H1 (cell line): ENCODE measurements around the gene SGK2. TPM values are rescaled to one million over a fixed set of nuclear protein-coding genes. Genes with fewer than 3 reads are reported as not detected.

Source experiments
- CBX8 ChIP-seq: fragments of 300-800, 300-1000 bp; sonication (generic); IDR thresholded peaks from 2 replicates; pipeline ENCODE4 v1.7.1; 2016; ENCODE audit warnings: low read depth, low read length, borderline replicate concordance
- CREB1 ChIP-seq: IDR thresholded peaks from 2 replicates; pipeline ENCODE4 v1.6.1; 2012; ENCODE audit warnings: inconsistent platforms
- GABPA ChIP-seq: IDR thresholded peaks from 2 replicates; pipeline ENCODE4 v1.6.1; 2011; ENCODE audit warnings: mild to moderate bottlenecking, low read length, moderate library complexity, borderline replicate concordance; ENCODE audit not compliant: insufficient read depth
- RFX5 ChIP-seq: IDR thresholded peaks from 2 replicates; pipeline ENCODE4 v1.6.1; 2011; ENCODE audit warnings: low read depth, low read length, improper control_type of control experiment, borderline replicate concordance
- TAF7 ChIP-seq: optimal IDR thresholded peaks from 2 replicates; pipeline ENCODE3; 2011; ENCODE audit warnings: low read depth, mild to moderate bottlenecking, inconsistent platforms, low read length, moderate library complexity, borderline replicate concordance
- USF2 ChIP-seq: IDR thresholded peaks from 2 replicates; pipeline ENCODE4 v1.6.1; 2011; ENCODE audit warnings: low read length, improper control_type of control experiment
- ZNF274 ChIP-seq: IDR thresholded peaks from 2 replicates; pipeline ENCODE4 v1.7.0; 2012; ENCODE audit warnings: low read length, borderline replicate concordance; ENCODE audit errors: extremely low read depth
- polyA plus RNA-seq, 7 experiments: library from polyadenylated mRNA; depleted of rRNA in 3 of 7; stranded (reverse) in 5 of 7; unstranded in 2 of 7; fragments of >200 nt in 5 of 7; fragments of 200-250 nt in 2 of 7; gene quantifications; 1 replicate in 5 of 7; 2 replicates in 1 of 7; 4 replicates in 1 of 7; pipeline versions ENCODE4 v1.2.1 to v1.2.3, GENCODE V29; 2011 to 2013; ENCODE audit warnings: missing spikeins in 2 of 7, mixed read lengths in 2 of 7
- total RNA-seq: library from RNA; stranded (reverse); fragmentation: NEBNext Ultra II Directional; extraction: Animal tissue kit (Norgen Biotek cat#: 25700); gene quantifications from 2 replicates; pipeline ENCODE4 v1.2.1, GENCODE V29; 2021
- TF ChIP-seq, protein P1 (sequence below): fragments of 300-600 bp; sonication (generic); IDR thresholded peaks from 2 replicates; pipeline ENCODE4 v1.7.1; 2012; ENCODE audit warnings: low read length, moderate library complexity, mild to moderate bottlenecking, inconsistent platforms; ENCODE audit not compliant: insufficient replicate concordance

SGK2 gene
- total and polyA plus RNA-seq, 2 of the 8 experiments (the other 6 are each of a cell fraction or from before 2014, with no cell fraction given): 0.21 TPM; not detected in 1

DNA sequence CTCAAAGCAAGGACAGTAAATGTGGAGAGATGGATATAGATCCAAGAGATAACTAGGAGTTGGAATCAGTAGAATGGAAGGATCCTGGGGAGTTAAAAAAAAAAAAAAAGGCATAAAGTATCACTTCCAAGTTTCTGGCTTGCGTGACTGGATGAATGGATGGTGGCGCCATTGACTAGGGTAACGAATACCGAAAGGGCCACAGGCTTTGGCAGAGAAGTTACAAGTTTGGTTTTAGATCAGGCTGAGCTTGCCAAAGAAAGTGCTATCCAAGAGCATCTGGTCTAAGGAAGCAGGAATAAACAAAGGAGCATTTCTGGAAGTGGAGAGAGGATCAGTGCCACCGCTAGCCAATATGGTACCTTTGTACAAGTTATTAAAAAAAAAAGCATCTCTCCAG lies 33.8 kb upstream of the SGK2 start (continued):
- TF ChIP-seq, protein P1, sequence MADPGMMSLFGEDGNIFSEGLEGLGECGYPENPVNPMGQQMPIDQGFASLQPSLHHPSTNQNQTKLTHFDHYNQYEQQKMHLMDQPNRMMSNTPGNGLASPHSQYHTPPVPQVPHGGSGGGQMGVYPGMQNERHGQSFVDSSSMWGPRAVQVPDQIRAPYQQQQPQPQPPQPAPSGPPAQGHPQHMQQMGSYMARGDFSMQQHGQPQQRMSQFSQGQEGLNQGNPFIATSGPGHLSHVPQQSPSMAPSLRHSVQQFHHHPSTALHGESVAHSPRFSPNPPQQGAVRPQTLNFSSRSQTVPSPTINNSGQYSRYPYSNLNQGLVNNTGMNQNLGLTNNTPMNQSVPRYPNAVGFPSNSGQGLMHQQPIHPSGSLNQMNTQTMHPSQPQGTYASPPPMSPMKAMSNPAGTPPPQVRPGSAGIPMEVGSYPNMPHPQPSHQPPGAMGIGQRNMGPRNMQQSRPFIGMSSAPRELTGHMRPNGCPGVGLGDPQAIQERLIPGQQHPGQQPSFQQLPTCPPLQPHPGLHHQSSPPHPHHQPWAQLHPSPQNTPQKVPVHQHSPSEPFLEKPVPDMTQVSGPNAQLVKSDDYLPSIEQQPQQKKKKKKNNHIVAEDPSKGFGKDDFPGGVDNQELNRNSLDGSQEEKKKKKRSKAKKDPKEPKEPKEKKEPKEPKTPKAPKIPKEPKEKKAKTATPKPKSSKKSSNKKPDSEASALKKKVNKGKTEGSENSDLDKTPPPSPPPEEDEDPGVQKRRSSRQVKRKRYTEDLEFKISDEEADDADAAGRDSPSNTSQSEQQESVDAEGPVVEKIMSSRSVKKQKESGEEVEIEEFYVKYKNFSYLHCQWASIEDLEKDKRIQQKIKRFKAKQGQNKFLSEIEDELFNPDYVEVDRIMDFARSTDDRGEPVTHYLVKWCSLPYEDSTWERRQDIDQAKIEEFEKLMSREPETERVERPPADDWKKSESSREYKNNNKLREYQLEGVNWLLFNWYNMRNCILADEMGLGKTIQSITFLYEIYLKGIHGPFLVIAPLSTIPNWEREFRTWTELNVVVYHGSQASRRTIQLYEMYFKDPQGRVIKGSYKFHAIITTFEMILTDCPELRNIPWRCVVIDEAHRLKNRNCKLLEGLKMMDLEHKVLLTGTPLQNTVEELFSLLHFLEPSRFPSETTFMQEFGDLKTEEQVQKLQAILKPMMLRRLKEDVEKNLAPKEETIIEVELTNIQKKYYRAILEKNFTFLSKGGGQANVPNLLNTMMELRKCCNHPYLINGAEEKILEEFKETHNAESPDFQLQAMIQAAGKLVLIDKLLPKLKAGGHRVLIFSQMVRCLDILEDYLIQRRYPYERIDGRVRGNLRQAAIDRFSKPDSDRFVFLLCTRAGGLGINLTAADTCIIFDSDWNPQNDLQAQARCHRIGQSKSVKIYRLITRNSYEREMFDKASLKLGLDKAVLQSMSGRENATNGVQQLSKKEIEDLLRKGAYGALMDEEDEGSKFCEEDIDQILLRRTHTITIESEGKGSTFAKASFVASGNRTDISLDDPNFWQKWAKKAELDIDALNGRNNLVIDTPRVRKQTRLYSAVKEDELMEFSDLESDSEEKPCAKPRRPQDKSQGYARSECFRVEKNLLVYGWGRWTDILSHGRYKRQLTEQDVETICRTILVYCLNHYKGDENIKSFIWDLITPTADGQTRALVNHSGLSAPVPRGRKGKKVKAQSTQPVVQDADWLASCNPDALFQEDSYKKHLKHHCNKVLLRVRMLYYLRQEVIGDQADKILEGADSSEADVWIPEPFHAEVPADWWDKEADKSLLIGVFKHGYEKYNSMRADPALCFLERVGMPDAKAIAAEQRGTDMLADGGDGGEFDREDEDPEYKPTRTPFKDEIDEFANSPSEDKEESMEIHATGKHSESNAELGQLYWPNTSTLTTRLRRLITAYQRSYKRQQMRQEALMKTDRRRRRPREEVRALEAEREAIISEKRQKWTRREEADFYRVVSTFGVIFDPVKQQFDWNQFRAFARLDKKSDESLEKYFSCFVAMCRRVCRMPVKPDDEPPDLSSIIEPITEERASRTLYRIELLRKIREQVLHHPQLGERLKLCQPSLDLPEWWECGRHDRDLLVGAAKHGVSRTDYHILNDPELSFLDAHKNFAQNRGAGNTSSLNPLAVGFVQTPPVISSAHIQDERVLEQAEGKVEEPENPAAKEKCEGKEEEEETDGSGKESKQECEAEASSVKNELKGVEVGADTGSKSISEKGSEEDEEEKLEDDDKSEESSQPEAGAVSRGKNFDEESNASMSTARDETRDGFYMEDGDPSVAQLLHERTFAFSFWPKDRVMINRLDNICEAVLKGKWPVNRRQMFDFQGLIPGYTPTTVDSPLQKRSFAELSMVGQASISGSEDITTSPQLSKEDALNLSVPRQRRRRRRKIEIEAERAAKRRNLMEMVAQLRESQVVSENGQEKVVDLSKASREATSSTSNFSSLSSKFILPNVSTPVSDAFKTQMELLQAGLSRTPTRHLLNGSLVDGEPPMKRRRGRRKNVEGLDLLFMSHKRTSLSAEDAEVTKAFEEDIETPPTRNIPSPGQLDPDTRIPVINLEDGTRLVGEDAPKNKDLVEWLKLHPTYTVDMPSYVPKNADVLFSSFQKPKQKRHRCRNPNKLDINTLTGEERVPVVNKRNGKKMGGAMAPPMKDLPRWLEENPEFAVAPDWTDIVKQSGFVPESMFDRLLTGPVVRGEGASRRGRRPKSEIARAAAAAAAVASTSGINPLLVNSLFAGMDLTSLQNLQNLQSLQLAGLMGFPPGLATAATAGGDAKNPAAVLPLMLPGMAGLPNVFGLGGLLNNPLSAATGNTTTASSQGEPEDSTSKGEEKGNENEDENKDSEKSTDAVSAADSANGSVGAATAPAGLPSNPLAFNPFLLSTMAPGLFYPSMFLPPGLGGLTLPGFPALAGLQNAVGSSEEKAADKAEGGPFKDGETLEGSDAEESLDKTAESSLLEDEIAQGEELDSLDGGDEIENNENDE: no peak
- TF ChIP-seq CREB1: no peak
- TF ChIP-seq CBX8: no peak
- no peak for TF ChIP-seq GABPA
- no peak for TF ChIP-seq RFX5
- no peak for TF ChIP-seq USF2
- no peak for TF ChIP-seq ZNF274
- no peak for TF ChIP-seq TAF7
